NAMALWA (cell line): Measurements from ENCODE around the gene OR2W1.

Experiments used
- DNase-seq: peaks from one replicate; pipeline ENCODE4 v3.0.0-alpha.2; 2015; ENCODE audit warnings: low spot score

OR2W1 gene, protein sequence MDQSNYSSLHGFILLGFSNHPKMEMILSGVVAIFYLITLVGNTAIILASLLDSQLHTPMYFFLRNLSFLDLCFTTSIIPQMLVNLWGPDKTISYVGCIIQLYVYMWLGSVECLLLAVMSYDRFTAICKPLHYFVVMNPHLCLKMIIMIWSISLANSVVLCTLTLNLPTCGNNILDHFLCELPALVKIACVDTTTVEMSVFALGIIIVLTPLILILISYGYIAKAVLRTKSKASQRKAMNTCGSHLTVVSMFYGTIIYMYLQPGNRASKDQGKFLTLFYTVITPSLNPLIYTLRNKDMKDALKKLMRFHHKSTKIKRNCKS

DNA sequence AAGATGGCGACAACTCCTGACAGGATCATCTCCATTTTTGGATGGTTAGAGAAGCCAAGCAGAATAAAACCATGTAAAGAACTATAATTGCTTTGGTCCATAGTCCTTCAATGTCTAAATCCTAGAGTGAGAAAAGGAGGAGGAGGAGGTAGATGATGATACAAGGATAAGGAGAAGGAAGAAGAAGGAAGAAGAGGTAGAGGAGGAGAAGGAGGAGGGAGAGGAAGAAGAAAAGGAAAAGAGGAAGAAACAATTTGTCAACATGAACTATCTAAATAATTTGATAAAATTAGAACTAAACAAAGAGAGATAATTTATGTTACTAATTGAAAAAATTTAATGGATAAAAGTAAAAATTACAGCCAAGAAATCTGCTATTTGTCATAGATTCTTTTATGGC lies at the start of gene OR2W1:
OR2W1 (minus strand) TSS at position 101 of the 400 bp plus-strand sequence; CDS start at position 101, 0 bp downstream.
- DNase-seq: no peak

DNA sequence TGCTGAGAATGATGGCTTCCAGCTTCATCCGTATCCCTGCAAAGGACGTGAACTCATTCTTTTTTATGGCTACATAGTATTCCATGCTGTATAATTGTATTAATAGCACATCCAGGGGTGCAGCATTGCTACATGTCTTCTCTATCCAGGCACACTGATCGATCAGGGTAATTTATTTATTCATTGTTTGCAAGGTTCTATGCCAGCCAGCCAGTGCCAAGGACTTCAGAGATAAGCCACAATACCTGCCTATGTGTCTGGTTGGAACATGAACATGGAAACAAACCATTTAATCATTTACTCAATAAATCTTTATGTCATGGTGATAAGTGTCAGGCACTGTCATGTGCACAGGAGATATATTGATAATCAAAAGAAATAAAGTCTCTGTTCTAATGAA lies 48.0 kb upstream of the OR2W1 start:
- no peak for DNase-seq

DNA sequence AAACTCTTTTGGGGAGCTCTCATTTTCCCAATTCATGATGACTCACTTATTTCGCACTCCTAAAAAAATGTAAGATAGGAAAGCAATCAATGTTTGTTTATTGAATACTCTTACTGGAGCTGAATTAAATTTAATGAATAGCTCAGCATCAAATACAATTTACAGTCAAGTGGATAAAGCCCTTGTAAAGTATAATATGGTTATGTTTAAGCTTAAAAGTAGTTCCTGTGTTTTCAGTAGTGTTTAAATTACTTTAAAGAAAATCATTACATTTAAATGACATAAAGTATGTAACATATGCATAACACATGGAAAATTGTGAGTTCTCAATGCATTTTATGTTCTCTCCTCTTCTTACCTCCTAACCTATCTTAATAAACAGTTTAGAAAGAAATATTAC lies 42.2 kb upstream of the OR2W1 start, which contains the start of gene OR2B3:
OR2B3 (minus strand) TSS at position 101 of the 400 bp plus-strand sequence; CDS start at position 36, 65 bp downstream.
- DNase-seq: no peak

DNA sequence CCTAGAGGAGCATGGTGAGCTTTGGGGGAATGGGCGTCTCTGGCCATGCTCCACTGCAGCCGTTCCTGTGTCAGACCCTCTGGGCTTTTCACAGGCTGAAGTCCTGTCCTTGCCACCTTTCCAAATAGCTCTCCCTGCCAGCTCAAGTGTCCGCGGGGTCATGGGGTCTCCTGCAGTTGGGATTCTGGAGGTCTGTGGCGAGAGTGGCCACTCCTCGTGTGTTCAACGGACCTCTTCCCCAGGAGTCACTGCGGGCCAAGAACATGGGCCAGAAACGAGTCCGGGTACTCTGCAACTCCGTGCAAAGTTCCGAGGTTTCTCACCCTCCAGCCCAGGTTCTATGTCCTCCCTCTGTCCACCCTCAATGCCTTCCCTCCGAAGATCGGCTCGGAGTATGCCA lies 37.5 kb upstream of the OR2W1 start:
- no peak for DNase-seq

DNA sequence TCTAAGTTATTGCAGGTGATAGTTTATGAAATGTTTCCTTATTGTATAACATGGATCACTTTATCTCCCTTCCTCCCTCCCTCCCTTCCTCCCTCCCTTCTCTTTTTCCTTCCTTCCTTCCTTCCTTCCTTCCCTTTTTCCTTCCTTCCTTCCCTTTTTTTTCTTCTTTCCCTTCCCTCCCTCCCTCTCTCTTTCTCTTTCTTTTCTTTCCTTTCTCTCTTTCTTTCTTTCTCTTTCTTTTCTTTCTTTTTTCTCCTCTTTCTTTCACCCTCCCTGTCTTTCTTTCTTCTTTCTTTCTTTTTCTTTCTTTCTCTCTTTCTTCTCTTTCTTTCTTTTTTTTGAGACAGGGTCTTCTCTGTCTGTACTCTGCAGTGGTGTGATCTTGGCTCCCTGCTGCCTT lies 36.3 kb upstream of the OR2W1 start:
- DNase-seq: no peak

DNA sequence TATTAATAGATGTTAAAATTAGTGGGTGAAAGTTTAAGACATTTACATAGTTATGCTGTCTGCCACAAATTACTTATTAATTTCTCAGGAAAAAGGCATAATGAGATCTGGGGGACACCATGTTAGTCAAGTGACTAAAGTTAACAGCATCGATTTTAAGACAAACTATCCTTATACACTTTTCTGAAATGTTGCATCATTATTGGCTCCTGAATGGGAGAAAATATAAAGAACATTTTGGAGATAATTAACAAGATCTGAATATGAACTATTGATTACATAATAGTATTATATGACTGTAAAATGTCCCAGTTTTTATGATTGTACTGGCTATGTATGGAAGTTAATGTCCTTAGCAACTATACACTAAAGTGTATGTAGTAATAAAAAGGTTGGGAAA lies 34.2 kb upstream of the OR2W1 start:
- no peak for DNase-seq

DNA sequence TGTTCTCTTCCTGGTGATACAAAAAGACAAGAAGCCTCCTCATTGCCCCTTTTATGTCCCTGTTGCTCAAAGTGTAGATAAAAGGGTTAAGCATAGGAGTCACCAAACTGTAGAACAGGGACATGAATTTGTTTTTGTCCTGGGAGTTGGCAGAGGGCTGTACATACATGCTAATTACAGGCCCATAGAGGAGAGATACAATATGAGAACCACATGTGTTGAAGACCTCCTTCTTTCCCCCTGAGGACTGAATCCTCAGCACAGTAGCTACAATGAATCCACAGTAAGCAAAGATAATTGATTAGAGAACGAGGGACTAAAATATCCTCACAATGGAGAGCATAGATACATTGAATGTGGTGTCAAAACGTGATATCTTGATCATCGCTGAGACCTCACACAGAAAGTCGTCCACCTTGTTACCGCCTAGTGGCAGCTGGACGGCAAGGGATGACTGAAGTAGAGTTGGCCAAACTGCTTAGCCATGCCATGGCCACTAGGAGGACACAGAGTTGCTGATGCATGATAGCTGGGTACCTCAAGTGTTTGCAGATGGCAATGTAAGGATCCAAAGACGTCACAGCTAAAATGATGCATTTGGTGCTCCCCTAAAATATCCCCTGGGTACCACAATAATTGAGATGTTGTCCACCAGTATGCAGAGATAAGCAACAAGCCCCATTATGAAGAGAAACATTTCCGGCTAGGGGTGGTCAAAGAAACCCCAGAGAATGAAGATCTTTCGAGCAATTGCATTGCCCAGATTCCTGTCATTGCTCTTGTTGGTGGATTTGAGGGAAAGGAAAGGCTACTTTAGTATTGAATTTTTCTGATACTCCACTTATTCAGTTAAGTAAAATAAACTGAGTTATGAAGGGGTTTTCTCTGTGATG lies 27.1 kb upstream of the OR2W1 start:
- DNase-seq: peak; percentile 58

DNA sequence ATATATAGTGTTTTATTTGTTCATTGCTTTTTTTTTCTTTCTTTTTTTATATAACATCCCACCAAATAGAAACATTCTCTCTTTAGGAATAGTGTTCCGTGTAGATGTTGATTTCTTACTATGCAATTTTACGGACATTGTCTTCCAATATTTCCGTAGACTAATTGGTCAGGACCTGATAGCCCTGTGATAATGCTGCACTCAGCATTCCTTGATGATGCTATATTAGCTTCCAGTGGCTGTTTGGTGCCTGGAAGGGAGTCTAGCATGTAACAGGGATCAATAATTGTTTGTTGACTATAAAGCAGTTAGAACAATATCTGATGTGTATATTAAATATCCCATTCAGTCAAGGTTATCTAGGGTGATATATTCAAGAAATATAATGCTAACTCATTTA lies 6.7 kb upstream of the OR2W1 start:
- DNase-seq: no peak

DNA sequence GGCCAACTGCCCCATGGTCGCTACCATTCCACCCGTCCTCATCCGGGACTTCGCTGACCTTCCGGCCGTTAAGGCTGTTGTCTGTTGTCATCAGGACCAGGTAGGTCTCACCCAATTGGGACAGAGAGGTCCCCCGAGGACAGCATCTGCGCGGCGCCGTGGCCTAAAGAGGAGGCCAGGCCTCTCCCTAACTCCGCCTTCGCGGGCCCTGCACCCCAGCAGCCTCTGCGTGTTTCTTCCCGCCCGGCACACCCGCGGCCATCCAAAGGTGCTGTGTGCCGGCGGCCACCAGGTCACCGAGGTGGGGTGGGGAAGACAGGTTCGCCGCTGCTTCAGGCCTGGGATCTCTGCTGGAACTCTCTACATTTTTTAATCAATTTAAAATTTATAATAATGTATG lies 9.0 kb downstream of the OR2W1 start:
- no peak for DNase-seq

DNA sequence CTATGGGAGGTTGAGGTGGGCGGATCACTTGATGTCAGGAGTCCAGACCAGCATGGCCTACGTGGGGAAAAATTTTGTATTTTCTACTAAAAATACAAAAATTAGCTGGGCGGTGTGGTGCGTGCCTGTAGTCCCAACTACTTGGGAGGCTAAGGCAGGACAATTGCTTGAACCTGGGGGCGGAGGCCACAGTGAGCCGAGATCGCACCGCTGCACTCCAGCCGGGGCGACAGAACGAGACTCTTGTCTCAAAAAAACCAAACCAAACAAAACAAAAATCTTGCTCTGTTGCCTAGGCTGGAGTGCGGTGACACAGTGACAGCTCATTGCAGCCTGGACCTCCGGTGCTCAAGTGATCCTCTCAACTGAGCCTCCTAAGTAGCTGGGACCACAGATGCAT lies 16.2 kb downstream of the OR2W1 start:
- DNase-seq: no peak

DNA sequence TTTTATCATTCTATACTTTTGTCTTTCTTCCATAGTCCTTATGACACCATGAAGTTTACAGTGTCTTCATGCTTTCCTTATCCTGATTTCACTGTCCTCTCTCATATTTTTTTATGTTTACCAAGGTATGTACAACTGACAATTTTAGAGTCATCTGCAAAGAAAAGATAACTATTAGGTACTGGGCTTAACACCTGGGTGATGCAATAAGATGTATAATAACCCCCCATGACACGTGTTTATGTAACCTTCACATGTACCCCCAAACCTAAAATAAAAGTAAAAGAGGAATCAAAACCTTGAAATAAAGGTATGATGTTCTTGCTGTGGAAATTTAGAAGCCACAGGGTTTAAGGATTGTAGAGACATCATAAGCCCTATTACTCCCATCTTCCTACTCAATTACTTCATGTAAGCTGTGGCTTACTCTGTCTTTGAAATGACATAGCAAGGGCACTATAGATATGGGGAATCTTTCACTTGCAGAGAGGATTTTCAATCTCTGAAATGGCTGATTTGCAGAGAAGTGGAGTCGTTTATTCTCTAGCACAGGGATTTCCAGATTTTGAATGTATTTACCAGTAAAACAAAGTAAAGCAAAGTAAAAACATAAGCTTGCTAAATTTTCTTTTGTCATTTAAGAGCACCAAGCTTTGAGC lies 18.9 kb downstream of the OR2W1 start:
- no peak for DNase-seq

DNA sequence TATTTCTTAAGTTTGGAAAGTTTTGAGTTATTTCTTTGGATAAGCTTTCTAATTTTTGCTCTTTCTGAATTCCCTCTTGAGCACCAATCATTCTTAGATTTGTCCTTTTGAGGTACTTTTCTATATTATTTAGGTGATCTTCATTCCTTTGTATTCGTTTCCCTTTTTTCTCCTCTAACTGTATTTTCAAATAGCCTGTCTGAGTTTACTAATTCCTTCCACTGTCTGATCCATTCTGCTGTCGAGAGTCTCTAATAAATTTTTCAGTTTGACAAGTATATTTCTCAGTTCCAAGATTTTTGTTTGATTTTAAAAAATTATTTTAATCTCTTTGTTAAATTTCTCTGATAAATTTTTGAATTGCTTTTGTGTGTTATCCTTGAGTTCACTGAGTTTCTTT lies 23.5 kb downstream of the OR2W1 start:
- DNase-seq: no peak

DNA sequence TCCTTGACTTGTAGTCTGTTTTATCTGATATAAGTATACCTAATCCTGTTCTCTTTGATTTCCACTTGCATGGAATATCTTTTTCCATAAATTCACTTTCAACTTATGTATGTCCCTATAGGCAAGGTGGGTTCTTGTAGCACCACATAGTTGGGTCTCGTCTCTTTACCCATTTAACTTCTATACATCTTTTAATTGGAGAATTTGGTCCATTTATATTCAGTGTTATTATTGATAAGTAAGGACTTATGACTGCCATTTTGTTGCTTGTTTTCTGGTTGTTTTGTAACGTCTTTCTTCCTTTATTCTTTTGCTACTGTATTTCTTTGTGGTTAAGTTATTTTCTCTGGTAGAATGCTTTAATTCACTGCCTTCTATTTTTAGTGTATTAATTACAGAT lies 25.3 kb downstream of the OR2W1 start:
- no peak for DNase-seq

DNA sequence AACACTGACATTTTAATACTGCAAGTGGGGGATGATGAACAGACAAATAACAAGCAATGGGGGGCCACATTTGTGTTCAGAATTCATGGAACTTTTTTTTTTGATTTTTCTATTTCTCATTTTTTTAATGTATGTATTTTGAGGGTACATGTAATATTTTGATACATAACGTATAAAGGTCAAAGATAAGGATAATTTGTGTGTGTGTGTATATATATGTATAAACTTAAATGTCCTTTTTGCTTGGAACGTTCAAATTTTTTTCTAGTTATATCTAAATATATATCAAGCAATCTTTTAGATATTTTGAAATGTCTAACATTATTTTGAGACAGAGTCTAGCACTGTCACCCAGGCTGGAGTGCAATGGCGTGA lies 27.6 kb downstream of the OR2W1 start:
- DNase-seq: no peak

DNA sequence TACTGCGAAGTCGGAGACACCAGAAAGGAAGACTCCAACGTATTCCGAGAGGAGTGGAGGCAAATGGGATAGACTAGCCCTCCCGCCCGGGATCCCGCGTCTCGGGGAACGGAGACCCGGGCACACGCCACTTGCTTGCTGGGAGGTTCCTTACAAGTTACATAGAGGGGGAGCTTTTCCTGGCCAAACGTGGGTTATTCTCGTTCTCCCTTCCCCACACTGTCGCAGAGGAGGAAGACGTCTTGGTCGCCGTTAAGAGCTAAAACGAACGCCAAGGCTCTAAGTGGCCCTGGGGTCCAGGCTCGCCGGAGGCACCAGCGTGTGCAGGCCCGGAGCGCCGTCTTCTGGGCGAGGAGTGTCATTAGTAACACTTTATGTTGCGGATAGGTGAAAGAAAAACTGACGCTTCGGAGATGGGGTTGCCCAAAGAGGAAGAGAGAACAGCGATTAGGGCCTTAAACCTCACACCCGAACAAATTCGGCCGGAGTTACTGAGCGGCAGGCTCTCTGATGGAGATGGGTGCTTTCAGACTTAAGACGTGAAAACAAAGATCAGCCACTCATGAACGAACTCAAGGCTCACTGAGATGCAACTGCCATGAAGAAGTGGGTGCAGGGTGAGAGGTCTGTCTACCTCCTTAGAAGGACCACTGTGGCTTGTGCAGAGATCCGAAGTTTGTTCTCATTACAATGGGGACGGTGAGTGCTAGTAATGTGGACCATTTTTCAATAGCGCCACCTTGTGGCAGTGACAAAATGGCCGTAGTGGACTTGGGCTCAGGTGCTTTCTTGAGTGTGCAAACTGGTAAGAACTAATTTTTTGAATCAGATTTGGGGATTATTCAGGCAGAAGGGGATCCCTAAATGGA lies 28.2 kb downstream of the OR2W1 start:
- peak; percentile 93 for DNase-seq

DNA sequence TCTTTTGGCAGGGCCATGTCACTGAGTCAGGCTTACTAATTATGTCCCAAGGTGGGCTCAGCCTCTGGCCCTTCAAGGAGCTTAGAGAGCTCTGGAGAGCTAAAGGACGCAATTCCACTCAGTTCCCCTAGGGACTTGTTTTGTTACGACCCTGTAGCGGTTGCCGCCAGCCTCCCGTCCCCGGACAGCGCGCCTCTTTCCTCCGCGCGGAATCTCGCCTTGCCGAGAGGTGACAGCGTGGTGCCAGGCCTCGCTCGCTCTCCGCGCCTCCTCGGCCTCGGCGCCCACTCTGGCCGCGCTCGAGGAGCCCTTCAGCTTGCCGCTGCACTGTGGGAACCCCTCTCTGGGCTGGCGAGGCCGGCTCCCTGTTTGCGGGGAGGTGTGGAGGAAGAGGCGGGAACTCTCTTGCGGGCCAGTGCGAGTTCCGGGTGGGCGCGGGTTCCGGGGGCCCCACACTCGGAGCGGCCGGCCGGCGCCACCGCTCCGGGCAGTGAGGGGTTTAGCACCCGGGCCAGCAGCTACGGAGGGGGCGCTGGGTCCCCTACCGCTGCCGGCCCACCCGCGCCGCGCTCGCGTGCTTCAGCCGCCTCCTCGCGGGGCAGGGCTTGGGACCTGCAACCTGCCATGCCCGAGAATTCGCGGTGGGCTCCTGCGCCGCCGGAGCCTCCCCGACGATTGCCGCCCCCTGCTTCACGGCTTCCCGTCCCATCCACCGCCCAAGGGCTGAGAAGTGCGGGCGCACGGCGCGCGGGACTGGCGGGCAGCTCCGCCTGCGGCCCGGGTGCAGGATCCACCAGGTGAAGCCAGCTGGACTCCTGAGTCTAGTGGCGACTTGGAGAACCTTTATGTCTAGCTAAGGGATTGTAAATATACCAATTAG lies 30.0 kb downstream of the OR2W1 start:
- DNase-seq: no peak

DNA sequence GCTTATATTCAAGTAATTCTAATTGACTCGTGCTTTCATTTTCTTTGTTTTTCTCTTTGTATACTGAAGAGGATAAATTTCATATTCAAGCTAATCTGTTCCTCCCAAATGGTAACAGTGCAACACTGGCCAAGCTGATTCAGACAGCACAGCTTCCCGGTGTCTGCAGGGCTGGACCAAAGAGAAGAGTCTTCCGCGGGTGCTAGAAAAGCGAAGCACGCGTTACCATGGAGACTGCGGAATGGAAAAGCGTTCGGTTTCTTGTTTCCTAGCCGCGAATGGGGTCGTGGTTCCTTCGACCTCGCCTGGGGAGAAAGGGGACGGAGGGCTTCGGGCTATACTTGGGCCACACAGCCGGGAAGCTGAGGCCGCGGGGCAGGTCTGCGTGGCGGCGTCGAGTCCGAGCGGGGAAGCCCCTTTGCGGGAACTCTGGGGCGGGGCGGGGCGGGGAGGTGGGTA lies 33.7 kb downstream of the OR2W1 start:
- DNase-seq: no peak

DNA sequence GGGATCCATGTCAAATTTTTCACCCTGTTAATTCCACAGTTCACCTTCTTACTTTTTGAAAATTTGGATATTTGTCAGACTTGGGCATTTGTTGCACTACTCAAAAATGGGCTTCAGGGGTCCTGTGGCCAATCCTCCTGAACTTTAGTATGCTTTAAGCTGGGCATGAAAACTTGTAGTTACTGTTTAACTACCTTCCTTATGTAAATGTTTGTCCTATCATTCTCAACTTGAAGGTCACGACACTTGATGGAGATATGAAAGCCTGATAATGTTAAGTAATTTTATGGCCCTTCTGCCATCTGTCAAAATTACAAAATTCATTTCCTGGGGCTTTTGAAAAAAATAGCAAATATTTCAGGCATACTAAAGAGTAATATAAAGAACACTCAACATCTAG lies 35.6 kb downstream of the OR2W1 start:
- no peak for DNase-seq

DNA sequence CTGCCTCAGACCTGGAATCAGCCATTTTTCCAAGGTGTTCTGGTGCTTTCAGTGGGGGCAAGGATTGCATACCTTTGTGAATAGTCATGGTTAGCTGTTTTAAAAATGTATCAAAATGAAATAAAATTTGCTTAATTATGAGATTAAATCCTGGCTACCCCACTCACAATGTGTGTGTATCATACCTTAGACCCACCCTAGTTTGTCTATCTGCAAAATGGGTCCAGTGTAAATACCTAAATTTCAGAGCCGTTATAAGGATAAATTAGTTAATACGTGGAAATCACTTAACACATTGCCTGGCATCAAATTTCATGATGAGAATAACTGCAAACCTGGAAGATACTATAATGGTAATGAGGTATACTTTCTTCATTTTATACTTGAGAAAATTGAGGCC lies 36.9 kb downstream of the OR2W1 start:
- DNase-seq: no peak

DNA sequence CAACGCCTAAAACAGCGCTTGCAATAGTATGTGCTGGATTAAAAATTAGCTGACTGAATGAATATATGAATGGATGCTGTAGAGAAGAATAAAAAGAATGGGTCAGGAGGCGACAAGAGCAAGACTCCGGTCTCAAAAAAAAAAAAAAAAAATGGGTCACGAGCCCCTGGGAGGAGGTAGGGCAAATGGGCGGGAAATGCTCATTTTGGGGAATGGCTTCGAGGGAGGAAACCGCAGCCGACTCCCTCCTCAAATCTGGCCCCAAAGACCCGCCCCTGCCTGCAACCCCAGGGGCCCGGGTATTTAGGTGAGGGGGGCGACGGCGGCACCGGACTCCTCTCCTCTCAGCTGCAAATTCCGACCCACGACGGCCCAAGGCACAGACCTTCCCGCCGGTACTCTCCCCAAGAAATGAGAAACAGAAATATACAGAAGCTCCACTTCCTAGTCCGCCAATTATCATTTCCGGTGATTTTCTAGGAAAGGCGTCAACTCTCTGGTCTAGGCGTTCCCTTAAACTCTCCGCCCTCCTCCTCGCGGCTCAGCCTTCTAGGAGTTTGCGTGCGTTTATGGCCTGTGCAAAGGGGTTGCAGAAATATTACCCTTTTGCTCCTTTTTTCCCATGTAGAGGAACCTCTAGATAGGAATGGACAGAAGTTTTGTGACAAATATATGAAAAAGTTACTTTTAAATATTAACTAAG lies 39.6 kb downstream of the OR2W1 start, which contains the start of gene ZNF311:
ZNF311 (minus strand) TSS at position 133 of the 703 bp plus-strand sequence. CDS start 1,361 bp downstream, outside the sequence.
- peak; percentile 49 for DNase-seq
